HG02885 (cell line): ENCODE data around the gene SH2B3.
"Not testable (repeated sequence)": the region's sequence is repeated elsewhere in the genome, so short reads cannot be mapped to it uniquely, and the experiment has no call there.

Source experiments
- ATAC-seq: cut with Tn5 transposase; IDR thresholded peaks from one replicate; pipeline ENCODE4 v1.9.1; 2021; ENCODE audit warnings: mild to moderate bottlenecking; ENCODE audit not compliant: unreplicated experiment, poor library complexity

SH2B3 gene

DNA sequence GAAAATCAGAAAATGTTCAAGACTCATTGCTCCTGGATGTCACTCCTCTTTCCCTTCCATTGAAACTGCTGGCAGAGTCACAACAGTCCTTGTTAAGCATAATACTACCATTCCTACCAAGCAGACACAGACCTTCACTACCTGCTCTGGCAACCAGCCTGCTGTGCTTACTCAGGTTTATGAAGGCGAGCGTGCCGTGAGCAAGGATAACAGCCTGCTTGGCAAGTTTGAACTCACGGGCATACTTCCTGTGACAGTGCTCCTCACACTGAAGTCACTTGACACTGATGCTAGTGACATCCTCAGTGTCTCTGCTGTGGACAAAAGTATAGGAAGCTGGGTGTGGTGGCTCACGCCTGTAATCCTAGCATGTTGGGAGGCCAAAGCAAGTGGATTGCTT lies 21.1 kb upstream of the SH2B3 start:
- no peak for ATAC-seq

DNA sequence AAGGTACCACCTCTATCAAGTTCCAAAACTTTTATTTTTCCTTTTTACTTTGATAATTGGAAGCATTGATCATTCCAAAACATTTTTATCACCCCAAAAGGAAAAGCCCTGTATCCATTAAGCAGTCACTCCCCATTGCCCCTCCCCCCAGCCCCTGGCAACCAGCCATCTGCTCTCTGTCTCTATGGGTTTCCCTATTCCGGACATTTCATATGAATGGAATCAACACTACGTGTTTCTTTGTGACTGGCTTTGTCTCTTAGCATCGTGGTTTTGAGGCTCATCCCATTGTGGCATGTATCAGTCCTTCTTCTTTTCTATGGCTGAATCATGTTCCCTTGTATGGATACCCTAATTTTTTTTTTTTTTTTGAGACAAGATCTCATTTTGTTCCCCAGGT lies 18.8 kb upstream of the SH2B3 start:
- no peak for ATAC-seq

DNA sequence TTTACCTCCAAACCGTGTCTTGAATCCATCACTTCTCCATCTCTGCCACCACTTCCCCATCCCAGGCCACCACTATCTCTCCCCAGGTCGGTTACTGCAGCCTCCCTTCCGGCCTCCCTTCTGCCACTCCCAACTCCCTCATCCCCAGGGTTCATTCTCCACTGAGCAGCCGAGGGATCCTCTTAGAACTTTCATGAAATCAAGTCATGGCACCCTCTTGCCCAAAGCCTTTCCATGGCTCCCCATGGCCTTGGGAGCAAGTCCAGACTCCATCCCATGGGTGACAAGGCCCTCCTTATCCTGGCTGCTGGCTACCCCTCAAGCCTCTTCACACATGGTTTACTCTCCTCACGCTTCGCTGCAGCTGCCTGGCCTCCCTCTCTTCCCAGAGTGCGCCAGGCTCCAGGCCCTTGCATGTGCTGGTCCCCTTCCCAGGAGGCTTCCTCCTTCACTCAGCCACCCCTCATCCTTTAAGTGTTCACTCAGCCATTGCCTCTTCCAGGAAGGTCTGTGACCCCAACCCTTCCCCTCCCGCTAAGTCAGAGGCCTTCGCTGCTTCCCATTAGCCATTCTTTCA lies 17.9 kb upstream of the SH2B3 start:
- no peak for ATAC-seq

DNA sequence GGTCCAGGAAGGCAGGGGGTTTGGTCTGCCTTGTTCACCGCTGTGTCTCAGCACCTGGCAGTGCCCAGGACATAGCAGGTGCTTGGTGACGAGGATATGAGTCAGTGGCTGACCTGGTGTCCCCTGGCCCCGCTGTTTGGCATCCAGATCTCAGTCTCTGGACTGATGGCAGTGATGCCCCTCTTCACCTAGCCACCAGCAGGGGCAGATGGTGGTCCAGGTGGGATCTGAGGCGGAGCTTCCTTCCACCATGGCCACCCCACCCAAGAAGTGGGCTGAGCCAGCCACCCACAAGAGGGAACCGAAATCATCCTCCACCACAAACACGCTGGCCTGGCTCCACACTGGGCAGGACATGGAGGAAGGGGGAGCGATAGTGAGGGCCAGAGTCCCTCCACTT lies 16.1 kb upstream of the SH2B3 start:
- ATAC-seq, result no peak

DNA sequence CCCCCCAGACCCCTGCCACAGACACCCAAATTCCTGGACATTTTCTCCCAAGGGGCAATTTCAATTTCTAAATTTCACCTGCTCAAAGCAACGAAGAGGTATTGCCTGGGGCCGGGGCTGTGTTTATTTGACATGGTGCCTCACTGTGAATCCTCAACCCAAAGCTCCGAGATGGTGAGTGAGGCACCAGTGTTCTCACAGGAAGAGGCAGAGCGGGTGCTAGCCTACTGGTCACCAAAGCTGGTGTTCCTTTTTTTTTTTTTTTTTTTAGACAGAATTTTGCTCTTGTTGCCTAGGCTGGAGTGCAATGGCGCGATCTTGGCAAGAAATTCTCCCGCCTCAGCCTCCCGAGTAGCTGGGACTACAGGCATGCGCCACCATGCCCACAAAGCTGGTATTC lies 14.8 kb upstream of the SH2B3 start:
- no peak for ATAC-seq

DNA sequence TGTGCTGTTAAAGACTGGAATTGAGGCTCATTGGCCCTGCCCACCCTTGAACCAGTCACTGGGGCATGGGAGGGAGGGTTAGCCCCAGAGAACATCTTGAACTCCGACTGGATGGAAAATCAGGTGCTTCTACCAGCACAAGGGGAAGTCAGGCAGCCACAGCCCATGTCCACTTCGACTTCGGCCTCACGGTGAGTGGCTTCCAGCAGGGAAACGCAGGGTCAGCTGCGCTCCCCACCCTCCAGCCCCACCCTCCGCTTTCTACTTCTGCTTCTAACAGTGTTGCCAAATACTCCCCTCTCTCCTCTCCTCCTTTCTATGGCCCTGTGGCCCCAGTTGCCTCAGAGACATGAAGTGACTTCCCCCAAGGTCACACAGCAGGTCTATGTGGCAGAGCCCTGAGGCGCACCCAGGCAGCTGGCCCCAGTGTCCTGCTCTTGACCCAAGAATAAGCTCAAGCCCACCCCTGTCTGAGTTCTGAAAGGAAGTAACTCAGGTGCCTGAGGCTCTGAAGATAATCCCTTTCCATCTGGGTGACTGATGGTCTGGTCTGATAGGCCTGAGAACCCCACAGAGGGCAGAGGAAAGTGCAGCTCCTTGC lies 11.9 kb upstream of the SH2B3 start:
- no peak for ATAC-seq

DNA sequence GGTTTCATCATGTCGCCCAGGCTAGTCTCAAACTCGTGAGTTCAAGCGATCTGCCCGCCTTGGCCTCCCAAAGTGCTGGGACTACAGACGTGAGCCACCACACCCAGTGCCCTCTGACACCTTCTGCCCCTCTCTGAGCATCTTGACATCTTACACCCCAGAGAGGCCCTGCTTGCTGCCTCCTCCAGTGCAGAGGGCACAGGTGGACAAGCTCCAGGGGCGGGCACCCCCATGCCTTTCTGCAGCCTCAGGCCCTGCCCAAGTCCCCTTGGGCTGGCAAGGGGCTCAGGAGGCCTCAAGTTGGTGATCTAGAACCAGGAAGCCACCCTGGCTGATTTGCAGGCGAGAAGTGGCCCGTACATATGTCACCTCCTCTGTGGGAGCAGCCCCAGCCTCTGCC lies 11.2 kb upstream of the SH2B3 start:
- no peak for ATAC-seq

DNA sequence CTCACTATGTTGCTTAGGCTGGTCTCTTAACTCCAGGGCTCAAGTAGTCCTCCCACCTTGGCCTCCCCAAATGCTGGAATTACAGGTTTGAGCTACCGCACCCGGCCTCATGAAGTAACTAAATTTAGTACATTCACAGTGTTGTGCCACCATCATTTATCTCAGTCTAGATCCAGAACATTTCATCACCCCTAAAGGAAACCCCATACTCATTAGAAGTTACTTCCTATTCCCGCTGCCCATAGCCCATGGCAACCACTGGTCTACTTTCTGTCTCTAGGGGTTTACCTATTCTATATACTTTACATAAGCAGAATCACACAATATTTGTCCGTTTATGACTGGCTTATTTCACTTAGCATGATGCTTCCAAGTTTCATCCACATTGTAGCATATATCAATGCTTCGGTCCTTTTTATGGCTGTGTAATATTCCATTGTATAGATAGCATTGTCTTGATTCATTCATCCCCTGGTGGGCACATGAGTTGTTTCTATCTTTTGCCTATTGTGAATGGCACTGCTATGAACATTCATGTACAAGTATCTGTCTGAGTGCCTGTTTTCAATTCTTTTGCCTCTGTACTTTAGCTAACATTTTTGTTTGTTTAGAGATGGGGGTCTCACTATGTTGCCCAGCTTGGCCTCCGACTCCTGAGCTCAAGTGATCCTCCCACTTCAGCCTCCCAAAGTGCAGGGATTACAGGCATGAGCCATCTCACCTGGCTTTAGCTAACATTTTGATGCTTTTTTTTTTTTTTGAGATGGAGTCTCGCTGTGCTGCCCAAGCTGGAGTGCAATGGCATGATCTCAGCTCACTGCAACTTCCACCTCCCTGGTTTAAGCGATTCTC lies 10.2 kb upstream of the SH2B3 start:
- no peak for ATAC-seq

DNA sequence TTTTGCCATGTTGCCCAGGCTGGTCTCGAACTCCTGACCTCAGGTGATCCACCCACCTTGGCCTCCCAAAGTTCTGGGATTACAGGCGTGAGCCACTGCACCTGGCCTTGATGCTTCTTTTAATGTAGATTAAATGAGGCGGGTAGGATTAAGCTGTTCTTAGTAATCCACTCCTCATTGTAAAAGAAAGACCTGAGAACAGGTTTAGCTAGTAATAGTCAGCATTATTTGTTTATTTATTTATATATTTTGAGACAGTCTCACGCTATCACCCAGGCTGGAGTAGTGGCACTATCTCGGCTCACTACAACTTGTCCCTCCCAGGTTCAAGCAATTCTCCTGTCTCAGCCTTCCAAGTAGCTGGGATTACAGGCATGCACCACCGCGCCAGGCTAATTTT lies 9.5 kb upstream of the SH2B3 start:
- not testable (repeated sequence) for ATAC-seq

DNA sequence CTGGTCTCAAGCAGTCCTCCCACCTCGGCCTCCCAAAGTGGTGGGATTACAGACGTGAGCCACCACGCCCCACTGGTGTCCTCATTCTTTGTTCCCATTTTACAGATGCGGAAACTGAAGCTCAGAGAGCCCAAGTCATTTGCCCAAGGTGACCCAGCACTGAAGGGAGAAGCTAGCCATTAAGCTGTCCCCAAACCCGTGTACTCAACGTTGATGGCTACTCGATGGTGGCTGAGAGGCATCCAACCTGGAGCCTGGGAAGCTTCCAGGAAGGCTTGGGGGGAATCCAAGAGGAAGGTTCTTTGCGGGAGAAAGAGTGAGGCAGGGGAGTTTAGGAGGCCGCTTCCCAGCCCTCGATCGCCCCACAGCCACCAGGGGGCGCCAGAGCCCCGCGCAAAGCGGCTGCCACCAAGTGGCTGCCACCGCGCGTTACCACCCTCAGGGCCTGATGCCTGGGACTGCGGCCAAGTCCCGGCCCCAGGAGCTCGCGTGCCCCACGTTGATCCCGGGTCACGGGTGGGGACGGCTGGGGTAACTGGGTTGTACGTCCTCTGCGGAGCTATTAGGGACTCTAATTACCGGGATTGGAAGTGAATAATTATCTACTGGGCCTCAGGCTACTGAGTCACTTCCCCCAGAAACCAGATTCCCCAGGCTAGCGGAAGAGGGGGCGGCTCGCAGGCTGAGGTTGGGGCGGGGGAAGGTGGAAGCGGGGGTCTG lies 8.8 kb upstream of the SH2B3 start:
- ATAC-seq, result peak; percentile 76

DNA sequence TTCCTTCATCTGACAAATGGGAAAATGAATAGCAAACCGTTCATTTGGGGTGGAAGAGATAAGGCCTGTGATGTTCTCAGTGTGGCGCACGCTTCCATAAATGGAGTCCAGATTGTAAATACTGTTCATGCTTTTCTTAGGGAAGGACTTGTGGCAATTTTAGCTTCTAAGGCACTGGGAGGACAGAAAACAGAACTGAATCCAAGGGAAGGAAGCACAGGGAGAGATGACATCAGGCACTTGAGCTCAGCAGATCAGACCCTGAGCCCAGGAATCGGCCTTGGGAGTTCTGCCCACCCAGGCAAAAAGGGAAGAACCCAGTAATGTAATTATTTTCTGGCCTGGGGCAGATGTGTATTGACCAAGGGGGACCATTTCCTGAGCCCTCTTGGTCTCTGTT lies 7.2 kb upstream of the SH2B3 start:
- ATAC-seq, result no peak

DNA sequence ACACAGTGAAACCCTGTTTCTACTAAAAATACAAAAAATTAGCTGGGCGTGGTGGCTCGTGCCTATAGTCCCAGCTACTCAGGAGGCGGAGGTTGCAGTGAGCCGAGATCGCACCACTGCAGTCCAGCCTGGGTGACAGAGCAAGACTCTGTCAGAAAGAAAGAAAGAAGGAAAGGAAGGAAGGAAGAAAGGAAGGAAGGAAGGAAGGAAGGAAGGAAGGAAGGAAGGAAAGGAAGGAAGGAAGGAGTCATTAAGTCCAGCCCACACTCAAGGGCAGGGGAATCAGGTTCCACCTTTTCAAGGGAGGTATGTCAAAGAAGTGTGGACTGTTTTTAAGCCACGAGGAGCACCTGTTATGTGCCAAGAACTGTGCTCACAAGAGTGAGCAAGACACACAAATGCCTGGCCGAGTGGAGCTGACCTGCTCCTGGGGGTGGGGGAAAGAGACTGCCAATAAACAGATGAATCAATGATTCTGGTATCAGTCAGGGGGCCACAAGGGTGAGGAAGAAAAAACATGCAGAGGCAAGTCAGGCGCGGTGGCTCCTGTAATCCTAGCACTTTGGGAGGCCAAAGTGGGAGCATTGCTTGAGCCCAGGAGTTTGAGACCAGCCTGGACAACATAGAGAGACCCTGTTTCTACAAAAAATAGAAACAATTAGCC lies 5.8 kb upstream of the SH2B3 start:
- not testable (repeated sequence) for ATAC-seq

DNA sequence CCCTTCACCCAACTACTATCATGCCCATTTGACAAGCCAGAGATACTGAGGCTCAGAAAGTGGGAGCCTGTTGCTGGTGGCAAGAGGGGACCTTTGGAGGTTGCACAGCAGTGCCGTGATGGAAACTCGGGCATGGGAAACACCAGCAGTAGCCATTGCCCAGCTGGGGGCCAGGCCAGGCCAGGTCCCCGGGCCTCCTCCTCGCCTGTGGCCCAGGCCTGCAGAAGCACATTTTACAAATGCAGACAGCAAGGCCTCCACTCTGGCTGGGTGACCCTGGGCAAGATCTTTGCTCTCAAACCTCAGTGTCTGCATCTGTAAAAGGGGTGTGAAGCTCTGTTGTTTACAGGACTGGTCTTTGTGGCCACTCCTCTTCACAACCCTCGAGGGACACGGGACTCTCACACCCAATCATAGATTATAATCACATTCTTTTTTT lies 4.5 kb upstream of the SH2B3 start:
- no peak for ATAC-seq

DNA sequence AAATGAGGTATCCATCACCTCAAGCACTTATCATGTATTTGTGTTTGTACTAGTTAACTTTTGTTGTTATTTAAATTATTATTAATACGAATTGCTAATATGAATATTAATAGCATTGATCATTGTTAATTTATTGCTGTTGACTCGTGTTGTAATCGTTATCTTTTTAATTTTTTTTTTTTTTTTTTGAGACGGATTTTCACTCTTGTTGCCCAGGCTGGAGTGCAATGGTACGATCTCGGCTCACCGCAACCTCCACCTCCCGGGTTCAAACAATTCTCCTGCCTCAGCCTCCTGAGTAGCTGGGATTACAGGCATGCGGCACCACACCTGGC lies 3.3 kb upstream of the SH2B3 start:
- ATAC-seq, result not testable (repeated sequence)

DNA sequence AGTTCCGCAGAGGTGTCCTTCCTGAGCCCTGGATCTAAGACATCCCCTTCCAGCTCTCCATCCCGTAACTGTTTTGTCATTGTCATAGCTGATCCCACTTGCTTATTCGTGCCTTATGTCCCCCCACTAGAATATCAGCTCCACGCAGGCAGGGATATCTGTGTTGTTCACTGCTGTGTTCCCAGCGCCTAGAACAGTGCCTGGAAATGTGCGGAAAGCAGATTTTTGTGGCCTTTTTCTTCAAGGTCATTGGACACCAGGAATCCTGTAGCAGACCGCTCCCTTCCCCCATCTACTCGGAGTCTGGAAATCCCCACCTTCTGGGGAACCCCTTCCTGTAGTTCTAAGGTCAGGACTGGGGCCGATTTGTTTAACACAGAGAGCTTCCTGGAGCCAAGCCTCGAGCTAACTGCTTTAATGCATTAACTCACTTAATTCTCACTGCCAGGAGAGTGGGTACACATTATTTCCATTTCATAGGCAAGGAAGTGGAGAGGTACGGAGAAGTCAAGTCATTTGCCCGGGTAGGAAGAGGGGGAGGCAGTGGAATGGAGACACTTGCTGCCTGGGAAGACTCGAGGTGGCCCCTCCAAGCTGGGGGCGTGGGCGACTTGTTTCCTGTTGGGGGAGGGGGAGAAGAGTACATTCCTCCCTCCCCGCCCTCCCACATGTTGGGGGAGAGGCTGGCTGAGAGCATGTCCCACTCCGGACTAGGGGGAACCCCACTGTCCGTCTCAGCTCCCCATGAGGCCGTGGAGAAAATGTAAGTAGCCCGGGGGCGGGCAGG lies 1.2 kb upstream of the SH2B3 start:
- peak; percentile 18 for ATAC-seq

DNA sequence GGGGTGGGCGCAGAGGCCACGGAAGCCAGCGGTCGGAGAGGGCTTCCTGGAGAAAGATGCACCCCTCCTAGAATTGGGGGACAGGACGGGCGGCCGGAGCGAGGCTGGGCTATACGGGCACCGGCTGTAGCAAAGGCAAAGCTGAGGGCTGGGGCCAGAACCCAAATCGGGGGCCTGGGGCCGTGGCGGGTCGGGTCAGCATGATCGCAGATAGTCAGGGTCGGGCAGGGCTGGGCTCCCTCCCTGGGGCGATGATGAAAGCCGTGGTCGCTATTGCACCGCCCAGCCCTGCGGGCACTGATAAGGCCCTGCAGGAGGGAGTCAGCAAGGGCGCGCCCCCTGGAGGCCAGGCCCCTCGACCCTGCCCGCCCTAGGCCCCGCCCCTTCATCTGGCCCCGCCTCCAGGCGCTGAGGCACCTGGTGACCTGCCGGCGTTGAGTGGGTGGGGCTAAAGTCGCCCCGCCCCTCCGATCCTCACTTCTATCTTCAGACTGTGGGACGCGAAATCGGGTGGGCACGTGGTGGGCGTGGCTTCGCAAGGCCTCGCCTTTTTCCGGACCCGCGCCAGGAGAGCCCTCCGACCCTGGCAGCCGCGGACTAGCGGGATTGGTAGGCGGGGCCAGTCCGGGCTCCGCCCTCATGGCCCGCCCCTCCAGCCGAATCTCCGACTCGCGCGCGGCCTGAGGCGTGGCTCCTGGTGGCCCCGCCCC lies 419 bp upstream of the SH2B3 start:
- ATAC-seq, result peak; percentile 67

DNA sequence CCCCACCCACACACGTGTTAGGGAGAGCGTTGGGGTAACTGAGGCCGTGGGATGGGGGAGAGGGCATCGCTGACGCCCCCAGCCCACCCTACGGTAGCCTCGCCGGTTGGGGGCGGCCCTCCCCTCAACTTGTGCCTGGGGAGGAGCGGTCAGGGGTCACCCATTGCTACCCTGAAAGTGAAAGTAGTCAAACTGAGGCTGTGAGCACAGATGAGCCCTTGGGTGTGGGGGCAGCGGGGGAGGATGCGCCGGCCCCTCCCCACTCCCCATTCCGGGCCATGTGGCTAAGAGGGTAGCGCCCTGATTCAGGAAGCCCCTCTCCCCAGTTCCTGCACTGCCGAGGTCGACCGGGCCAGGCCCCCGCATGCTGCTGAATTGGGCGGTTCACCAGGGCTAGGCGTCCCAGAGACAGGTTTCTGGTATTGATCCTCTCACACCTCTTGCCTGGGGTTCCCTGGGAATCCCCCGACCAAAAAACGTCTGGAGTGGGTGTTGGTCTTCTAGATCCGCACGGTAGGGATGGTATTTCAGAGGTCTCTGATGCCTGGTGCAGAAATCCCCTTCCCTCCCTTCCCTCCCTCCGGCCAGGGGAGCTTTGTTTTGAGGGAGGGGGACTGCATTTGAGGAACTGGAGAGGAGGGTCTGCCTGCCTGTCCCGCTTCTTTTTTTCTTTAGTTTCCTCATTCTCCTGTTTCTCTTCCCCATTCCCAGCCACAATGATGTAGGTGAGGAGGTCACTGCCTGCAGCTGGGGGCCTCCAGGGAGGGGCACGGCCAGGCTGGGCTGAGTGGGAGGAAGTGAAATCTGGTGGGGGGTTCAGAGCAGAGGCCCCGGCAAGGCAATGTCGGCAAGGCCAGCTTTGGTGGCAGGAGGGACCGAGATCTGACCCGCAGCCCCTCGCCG lies 1.0 kb downstream of the SH2B3 start:
- no peak for ATAC-seq

DNA sequence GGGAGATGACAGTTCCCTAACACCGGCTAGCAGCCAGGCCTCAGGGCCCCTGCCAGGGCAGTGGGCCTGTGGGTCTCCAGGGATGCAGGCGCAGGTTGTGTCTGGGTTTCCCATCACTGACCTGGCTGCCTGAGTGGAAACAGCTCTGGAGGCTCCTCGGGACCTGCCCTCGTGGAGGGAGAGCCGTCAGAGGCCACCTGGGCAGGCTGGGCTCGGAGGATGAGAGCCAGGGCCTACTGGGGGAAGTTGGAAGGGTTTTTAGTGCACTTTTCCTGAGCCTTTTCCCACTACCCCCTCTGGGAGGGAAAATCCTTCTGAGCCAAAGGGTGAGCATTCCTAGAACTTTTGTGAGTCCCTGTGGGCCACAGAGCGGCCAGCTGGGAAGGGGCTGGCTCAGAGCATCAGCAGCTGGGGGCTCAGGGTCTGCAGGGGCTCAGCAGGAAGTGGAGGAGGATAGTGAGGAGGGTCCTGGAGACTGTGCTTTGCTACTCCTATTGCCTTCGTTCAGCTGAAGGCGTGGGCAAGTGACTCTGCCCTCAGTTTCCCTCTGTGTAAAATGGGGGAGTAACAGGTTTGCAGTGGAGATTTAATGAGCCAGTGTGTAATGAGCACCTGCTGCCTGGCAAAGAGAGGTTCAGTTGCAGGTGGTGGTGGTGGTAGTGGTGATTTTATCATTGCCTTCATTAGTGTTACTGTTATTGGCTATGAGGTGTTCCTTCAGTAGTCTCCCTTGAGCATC lies 1.8 kb downstream of the SH2B3 start:
- no peak for ATAC-seq
